GM18499 (cell line): Measurements from ENCODE around the gene CSAD.

Experiments used
- ATAC-seq: cut with Tn5 transposase; IDR thresholded peaks from one replicate; pipeline ENCODE4 v1.9.1; 2021; ENCODE audit warnings: moderate number of reproducible peaks; ENCODE audit not compliant: insufficient read depth, unreplicated experiment

CSAD gene, protein sequence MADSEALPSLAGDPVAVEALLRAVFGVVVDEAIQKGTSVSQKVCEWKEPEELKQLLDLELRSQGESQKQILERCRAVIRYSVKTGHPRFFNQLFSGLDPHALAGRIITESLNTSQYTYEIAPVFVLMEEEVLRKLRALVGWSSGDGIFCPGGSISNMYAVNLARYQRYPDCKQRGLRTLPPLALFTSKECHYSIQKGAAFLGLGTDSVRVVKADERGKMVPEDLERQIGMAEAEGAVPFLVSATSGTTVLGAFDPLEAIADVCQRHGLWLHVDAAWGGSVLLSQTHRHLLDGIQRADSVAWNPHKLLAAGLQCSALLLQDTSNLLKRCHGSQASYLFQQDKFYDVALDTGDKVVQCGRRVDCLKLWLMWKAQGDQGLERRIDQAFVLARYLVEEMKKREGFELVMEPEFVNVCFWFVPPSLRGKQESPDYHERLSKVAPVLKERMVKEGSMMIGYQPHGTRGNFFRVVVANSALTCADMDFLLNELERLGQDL

DNA sequence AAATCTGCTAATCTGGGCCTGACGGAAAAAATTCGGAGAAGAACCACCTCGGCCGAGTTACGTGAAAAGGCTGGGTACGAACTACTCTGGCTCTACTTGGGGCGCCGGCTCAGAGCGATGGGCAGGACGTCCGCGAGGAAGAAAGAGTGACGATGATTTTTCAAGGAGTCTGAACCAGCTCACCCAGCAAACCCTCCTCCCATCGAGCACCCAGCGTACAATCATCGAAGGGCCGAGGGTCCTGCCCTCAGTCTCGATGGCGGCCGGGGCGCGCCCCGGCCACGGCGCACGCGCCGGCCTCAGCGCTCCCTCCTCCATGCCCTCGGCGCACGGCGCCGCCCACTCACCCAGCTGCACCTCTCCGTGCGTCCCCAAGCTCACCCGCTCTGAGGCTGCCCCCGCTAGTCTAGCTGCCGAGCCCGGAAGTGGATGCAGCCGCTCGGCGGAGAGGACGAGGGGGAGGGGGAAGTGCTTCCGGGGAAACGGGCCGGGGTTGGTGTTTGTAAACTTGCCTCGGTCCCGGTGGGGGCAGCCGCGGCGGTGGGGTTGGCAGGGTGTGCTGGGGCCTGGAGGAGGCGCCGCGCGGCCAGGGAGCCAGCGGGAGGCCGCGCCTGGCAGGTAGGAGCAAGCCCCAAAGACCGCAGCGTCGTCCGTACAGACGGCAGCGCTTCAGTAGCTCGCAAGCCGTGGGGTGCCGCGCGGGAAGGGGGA is at the start of gene CSAD, which contains the start of gene ZNF740:
Gene CSAD (minus strand): TSS at position 706 of the 711 bp plus-strand sequence. CDS start 7,455 bp downstream, outside the sequence.
Gene ZNF740 (plus strand): TSS at position 503 of the 711 bp plus-strand sequence. CDS start 1,262 bp downstream, outside the sequence.
- ATAC-seq = peak; percentile 65

DNA sequence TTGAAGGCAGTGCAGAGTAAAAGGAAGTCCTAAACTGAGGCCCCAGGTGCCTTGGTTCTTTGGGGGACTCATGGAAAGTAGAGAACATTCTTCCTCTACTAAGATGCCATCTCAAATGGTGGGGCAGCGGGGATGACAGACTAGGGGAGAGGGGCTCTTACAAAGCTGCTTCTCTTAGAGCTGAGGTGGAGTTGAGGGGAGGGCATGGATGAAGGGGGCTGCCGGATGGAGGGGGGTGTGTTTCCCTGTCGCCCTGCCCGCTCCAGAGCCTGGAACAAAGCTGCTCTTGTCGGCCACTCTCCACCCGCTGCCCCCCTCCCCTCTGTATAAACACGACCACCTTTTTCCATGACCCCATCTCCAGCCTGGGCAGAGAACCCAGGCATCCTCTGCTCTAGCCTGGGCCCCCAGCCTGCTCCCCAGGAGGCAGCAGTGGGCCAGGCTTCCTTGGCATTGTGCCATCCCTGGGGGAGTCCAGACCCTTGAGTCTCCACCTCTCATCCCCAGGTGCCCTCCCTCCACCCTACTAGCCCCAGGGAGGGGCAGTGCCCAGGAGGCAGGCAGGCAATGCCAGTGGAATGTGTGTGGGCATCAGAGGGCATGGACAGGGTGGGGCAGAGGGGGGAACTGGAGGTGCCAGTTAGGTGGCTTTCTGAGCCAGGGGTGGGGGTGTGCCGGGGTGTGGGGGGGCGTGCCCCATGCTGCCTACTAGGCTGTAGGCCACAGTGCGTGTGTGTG is 49.6 kb upstream of the CSAD start:
- no peak for ATAC-seq

DNA sequence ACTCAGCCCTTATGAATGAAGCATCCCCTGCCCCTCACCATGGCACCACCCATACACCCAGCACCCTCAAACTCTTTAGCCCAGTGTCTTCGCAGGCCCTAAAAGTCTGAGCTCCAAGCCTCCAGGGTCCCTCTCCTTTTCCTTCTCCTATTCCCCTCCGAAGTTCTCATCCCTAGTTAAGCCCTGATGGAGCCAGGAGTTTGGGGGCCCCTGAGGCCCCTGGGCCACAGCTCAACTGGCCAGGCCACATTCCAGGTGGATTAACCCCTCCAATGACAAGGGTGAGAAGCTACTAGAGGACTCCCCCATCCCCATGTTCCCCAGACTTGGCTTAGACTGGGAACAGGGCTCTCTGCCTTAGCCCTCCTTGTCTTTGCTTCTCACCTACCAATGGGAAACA is 48.7 kb upstream of the CSAD start:
- no peak for ATAC-seq

DNA sequence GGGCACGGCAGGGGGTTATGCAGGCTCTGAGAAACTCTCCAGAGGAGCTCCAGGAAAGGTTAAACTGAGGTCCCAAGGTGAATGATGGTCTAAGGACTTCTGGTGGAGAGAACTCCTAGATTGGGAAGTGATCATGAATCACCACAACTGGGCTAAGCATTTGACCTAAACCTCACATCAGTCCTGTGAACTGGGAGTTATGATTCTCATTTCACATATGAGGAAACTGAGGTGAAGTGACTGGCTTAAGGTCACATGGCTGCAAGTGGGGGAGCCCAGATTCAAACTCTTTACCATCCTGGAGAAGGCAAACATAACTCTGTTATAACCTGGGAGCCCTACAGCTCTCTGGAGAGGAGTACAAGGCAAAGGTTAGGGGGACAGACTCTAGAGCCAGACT is 47.1 kb upstream of the CSAD start:
- no peak for ATAC-seq

DNA sequence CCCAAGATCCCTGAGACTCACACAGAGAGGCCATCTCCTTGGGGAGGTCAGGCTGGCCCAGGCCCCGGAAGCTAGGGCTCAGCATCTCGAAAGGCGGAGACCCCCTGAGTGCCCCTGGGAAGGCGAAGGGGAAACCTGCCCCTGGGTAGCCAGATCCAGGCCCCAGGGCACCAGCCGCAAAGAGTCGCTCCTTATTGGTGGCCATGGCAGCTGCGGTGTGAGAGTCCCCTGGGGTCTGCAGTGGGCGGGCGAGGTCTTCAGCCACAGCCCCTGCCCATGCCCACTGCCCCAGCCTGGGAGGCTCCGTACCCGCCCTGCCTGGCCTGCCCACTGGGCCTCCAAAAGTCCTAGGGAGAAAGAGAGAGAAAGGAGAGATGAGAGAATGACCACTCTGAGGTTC is 46.6 kb upstream of the CSAD start:
- ATAC-seq = no peak

DNA sequence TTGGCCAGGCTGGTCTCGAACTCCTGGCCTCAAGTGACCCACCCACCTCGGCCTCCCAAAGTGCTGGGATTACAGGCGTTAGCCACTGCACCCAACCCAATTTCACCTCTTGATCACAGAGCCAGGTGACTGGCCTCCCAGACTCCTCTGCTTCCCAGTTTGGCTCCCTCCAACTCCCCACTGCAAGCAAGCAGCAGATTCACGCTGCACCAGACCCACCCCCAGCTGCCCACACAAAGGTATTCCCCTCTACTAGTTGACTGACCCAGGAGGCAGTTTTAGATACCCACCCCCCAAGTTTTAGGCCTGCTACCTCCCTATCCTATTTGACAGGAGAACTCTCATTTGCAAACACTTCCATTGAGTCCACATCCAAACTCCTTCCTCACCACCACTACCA is 46.1 kb upstream of the CSAD start:
- no peak for ATAC-seq

DNA sequence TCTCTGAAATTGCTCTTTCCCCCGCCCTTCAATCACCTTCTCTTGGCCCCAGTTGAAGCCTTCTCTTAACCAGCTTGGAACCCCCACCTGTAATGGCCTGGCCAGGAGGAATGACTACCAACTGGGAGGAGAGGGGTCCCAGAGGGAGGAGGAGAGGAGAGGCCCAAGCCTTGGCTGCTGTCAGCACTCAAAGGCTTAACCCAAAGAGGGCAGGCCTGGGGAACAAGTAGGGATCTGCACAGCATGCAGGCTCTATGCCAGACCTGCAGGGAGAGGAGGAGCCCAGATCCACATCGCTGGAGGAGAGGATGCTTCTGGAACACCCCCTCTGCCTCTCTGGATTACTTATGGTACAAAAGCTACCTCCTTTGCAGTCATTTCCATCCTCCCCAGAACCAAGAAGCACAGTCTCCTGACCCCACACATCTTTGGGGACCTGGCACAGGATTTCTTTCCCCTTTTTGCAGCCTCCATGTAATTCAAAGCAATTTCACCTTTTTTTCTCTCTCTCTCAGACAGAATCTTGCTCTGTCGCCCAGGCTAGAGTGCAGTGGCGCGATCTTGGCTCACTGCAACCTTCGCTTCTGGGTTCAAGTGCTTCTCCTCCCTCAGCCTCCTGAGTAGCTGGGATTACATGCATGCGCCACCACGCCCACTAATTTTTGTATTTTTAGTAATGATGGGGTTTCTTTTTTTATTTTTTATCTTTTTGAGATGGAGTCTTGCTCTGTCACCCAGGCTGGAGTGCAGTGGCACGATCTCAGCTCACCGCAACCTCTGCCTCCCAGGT is 45.1 kb upstream of the CSAD start:
- no peak for ATAC-seq

DNA sequence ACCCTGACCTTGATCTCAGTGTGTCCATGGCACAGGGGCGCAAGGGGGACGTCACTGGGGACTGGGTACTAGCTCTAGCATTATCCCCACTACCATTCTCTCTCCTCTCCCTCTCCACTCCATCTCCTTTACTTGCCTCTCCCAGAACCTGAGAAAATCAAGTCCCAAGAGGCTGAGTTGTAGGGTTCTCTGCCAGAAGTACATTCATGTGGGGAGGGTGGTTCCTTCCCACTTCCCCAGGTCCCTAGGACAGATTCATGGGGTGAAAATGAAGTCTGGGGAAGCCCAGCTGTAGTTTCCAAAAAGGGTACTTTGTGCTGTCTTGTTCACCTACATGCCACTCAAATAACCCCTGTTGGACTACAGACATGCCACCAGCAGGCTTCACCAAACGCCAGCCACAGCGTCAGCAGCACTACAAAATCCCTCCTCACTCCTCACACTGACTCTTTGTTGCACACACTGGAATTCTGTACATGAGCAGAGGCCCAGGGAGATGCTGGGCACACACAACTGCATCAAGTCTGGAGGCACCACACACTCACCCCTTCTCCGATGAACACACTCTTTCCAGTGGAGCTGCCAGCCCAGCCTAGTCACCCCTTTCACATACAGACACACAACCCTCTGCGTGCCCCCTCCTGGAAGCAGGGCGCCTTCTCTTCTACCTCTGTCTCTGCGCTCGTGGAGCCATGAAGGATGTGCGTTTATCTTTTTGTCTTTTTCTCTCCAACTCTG is 44.3 kb upstream of the CSAD start:
- ATAC-seq = no peak

DNA sequence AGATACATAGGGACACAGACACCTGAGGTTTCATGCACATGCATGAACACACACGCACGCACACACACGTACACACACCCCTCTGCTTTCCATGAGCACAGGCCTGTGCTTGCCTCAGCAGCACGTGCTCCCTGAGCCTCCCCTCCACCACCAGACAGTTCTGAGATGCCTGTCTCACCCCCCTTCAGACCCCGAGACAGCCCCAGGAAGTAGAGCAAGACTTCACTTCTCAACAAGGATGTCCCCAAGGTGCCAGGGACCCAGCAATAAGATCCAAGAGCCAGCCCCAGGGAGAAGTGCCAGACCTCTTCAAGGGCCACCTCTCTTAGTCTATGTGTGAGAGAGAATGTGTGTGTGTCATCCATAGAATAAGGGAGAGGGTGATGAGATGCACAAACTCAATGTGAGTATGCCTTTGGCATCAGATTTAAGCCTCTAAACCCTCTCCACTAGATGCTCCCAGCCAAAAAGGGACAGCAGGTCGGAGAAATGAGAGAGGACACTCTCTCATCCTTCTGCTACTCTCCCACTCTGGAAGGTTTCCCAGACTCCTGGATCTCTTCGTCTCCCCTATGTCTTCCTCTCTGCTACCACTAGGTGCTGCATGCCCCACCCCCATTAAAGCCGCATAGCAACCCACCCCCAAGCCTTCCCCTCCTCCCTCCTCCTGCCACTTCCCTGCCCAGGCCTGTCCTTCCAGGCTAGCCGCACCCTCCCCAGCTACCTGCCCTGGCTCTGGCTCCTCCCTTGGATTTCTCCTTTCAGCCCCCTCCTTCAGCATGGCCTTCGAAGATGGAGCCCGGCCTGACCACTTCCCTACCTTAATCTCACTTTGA is 43.6 kb upstream of the CSAD start:
- no peak for ATAC-seq

DNA sequence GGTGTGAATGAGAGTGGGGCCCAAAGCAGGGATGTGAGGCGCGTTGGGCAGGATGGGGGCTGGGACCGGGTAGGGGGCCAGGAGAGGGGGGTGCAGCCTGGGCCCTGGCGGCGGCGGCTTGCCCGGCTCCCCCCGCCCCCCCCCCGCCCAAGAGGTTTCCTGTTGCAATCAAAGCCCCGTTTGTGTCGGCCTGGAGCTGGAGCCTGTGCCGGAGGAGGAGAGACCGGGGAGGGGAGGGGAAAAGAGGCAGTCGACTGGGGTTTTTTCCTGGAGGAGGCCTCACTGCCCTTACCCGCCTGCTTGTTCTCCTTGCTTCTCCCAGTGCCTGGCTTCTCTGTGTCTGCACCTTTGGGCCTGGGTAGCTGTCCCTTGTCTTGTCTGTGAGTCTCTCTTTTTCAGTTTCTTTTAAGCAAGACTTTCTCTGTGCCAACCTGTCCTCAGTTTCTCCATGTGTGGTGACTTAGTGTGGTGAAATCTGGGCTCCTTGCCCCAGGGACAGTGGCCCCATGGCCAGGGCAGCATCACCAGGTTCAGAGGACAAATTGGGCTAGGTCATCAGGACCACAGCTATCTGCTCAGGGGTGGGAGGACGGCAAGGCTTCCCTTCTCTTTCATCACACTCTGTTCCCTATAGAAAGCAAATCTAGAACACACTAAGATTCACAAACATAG is 42.8 kb upstream of the CSAD start:
- no peak for ATAC-seq

DNA sequence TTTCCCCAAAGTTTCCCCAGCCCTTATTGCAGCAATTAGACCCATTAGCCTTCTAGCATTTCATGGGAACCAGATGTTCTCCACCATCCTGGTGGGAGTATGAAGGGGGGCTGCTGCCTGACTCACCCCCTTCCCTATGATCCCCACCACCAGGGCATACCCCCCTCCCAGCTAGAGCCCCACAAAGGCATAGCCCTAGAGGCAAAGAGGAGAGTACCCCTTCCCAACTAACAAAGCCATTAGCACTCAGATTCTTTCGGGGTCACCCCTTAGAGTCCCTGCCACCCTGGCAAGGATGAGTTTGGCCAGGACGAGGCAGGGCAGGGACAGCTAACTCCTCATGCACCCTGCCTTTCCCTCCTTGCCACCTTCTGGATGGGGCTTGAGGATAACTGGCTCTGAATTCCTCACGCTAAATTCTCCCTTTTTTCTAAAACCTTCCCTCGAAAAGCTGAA is 42.1 kb upstream of the CSAD start:
- ATAC-seq = no peak

DNA sequence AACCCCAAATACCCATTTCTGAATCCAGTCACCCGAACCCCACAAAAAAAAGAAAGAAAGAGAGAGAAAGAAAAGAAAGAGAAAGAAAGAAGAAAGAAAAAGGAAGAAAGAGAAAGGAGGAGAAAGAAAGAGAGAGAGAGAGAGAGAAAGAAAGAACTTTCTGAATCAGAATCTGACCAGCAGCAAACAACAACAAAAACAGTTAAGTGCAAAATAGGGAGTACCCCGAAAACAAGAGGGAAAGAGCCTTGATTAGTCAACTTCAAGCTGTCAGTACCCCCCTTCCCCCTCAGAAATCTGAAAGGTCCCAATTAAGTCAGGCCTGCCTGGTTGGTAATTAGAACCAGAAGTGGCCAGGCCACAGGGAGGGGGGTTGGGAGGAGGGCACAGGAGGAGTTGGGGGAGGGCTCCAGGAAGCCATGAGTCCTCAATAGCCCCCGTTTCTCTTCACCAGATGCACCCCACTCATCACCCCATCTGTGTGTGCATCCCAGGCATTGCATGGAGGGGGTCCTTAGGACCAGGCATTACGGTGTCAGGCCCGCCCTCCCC is 41.5 kb upstream of the CSAD start:
- no peak for ATAC-seq

DNA sequence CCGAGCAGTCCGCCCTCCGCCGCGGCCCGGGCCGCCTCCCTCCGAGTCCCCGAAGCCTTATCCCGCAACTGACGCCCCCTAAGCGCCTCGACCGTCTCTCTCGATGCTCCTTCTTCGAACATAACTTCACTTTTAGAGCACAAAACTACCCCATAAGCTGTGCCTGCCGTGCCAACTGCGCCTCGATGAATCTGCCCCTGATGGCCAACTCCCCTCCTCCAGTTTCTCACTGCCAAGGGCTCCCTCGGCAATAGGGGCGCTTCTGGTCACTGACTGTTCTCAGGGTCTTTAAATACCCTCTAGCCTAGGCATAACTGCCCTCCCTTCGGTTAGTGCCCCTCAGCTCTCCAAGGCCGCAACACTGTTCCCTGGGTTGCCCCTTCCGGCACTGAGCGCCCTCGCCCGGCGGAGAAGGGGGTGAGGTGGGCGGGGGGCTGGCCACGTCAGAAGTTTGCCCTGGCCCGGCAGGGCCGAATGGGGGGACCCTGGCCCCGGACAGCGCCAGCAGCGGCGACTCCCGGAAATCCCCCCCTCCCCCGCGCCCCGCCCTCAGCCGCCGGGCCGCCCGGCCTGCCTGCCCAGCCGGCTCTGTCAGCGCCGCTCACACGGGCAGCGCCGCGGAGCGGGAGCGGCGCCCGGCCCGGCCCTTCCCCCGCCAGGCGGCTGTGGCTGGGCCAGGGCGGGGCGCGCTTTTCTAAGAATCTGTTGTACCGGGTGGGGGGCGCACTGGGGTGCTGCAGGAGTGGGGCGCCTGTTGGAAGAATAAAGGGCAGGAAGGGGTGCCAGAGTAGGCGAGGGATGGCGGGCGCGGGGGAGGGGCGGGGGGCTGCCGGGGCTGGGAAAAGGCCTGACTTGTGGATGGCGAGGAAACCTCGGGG is 40.7 kb upstream of the CSAD start:
- no peak for ATAC-seq

DNA sequence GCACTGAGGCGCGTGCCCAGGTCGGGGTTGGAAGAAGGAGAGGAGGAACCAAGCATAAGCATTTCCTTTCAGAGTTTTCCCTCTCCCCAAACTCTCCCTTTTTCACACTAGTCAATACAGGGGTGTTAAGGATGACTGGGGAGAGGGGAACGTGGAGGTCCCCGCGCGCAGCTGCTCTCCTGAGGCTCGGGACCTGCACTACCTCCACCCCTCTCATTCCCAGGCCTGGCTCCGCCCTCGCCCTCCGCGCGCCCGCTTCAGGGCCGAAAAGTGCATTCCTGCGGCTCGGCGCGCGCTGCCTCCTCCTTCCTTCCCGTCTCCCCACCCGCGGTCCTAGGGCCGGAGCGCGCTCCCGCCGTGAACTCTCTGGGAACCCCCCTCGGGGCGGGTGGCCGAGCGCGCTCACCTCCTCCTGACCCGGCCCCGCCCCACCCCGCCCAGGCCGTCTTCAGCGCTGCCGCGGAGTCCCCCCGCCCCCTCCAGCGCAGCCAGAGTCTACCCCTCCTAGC is 40.0 kb upstream of the CSAD start:
- ATAC-seq = no peak

DNA sequence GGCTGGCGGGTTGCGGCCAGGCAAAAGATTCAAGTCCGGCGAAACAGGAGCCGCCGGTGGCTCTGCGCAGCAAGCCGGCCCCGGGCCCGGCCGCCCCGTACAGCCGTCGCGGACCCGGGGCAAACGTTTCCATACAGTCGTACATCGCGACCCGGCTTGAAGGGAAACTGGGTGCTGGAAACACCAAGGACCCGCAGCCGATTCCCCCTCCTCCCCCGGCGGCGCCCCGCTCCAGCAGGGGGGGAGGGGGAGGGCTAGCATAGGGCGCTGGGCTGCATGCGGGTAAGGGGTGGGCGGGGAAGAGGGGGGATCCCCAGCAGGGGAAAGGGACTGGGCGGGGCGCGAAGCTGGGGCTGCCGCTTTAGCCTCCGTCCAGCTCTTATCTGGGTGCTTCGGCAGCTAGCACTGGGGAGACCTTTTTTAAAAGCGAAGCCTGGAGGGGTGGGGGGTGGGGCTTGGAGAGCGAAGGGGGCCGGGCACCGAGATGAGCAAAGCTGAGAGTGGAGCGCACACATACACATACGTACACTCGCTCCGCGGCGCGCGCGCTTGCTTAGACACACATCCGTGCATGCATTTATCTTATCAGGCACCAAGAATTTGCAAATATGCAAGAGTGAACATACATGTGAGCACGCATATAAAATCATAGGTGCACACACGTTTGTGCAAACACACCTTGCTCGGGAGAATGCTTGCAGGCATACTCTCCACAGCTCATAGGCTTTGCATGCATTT is 39.4 kb upstream of the CSAD start:
- no peak for ATAC-seq
